HG02970 (cell line): ENCODE data around the gene SCG3.

Source experiments
- ATAC-seq: cut with Tn5 transposase; IDR thresholded peaks from one replicate; pipeline ENCODE4 v1.9.1; 2021; ENCODE audit warnings: mild to moderate bottlenecking, moderate library complexity, moderate number of reproducible peaks; ENCODE audit not compliant: unreplicated experiment, low FRiP score

Gene SCG3

DNA sequence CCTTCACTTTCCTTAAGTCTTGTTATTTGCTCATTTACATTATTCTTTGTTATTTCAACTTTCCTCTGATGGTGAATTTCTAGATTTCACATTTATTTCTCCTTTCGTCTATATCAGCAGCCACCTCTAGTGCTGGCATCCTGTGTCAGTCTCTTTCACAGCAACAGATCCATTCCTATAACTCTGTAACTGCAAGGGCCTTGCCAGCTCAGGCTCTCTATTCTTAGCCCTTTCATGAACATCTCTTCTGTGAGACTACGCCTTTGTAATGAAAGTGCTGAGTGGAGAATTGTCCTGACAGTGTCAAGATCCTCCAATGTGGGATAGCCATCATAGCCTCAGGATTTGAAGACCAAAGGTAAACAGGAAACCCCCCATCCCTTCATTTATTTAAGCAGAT, 3.9 kb upstream of the SCG3 start:
- no peak for ATAC-seq

DNA sequence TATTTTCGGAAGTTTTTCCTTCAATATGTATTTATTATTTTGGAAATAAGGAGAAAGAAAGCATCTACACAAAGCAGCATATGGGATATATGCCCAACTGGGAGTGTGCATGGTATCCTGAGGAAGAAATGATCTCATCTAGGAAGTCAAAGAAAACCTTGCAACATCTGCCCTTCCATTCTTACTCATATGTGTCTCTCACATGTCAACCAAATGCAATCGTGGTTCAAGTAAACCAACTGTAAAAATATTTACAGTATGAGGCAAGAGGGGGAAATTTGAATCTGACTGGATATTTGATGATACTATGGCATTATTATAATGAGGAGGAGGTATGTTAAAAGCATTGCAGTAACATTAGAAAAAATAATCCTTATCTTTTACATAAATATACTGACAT, 3.2 kb upstream of the SCG3 start:
- no peak for ATAC-seq

DNA sequence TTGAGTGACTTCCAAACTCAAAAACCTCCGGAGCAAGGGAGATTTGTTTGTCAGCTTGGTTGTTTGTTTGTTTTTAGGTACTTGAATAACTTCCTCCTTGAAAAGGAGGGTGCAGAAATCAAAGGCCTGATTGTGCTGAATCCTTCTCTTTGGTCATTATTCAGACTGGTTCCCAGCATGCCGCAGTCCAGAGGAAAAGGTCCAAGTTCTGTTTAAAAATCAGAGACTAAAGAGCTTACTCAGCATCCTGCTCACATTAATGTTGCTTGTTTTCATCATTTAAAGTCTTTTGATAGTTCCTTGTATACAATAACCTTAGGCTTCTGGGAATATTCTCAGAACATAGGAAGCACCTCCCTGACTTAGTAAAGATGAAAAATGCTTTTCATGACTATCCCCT, 982 bp upstream of the SCG3 start:
- no peak for ATAC-seq

DNA sequence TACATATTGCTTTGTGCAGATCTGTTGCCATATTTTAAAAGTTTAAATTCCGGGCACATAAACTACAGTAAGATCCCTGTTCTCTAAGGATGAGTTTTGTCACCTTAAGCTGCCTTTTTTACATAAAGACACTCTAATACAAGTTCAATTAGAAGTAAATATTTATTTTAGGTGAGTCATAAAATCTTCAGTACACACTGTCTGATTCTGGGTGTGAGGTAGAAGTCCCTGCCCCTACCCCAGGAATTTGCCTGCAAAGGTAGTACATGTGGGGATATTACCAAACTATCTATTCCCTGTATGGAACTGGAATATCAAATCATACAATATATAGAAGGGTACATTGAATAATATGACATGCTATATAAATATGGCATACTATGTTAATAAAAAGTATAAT, 6.3 kb downstream of the SCG3 start:
- no peak for ATAC-seq

DNA sequence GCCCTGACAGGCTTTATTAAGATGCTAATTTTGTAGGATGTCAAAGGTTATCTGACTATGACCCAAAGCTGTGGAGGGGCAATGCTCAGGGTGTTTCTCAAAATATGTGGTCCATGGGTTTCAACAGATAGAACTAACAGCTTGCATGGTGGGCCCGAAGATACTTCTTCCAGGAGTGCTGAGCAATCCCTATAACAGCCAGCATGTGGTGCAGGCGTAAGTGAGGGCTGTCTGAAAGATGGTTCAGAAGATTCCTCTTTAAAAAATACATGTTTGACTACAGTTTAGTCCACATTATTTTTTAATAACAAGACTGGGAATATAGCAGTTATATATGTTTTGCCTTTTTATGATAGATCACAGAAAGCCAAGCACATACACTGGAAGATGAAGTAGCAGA, 7.6 kb downstream of the SCG3 start:
- no peak for ATAC-seq

DNA sequence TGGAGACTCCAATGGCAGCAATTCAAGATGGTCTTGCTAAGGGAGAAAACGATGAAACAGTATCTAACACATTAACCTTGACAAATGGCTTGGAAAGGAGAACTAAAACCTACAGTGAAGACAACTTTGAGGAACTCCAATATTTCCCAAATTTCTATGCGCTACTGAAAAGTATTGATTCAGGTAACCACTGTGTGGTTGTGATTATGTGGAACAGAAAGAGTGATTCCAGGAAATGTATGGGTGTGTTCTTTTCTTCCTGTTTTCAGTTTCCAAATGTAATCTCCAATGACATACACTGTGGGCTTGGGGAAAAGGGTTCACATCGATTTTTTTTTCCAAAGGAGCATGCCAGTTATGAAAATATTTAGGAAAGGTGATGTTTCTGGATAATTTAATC, 10.9 kb downstream of the SCG3 start:
- ATAC-seq, result no peak

DNA sequence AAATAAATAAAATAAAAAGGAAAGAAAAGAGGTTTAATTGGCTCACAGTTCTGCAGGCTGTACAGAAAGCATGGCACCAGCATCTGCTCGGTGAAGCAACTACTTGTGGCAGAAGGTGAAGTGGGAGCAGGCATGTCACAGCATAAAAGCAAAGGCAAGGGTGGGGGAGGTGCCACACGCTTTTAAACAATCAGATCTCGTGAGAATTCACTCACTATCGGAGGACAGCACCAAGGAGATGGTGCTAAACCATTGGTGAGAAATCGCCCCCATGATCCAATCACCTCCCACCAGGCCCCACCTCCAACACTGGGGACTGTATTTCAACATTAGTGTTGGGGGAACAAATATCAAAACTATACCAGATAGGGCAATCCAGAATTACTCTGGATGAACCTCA, 15.3 kb downstream of the SCG3 start:
- ATAC-seq, result no peak

DNA sequence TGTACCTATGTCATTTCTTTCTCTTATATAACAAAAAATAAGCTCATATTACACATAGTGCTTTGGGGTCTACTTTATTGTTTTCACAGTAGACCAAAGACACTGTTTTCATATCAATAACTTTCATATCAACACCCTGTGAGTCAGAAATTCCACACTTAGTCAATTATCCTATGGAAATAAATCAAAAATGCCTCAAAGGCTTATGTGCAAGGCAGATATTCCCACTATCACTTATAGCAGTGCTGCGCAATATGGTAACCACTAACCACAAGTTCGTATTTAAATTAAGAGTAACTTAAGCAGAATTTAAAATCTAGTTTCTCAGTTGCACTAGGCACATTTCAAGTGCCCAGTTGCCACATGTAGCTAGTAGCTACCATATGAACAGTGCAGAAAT, 15.9 kb downstream of the SCG3 start:
- ATAC-seq, result no peak

DNA sequence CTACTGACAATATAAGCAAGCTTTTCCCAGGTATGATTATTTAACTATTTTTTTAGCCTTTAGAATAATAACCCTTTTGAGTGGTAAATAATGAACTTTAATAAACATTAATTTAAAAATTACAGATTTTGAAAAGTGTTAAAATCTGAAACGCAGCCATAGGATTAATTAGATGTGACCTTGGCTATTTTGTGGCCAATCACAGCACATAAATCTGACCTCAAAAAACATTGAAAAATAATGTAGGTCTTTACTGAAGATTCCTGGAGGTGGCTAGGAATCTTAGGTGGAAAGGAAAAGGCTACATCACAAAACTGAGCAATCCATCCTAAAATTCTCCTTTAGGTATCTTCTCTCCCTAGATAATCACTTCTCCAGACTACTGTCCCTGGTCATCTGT, 18.1 kb downstream of the SCG3 start:
- ATAC-seq, result no peak

DNA sequence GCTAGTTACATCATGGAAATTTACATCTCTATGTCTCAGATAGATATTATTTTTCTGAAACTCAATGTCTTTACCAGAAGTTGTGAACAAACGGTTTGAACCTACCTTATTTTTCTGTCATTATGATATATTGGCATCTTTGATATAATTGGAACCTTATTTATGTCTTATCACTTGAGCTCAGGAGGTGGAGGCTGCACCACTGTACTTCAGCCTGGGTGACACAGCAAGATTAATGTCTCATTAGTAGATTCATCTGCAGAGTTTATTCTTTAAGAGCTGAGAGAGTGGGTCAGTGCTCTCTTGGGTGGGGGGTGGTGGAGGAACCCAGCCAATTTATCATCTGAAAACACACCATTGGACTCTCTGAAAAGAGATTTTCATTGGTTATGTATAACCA, 21.4 kb downstream of the SCG3 start:
- no peak for ATAC-seq

DNA sequence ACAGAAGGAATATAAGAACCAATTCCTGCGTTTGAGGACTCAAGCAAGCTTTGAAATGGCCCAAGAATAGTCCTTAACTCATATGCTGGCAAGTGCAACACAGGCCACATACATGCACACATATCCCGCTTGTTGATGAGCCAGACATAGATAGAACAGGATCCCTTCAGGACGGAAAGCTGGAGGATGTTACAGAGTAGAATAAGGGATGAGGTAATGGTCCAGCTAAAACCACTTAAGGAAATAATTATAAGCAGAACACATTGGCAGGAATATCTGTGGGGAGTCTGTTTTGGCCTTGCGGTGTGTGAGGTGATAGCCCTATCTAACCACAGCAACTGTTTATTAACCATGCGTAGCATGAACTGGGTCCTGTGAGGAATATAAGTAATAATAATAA, 25.0 kb downstream of the SCG3 start:
- ATAC-seq, result no peak

DNA sequence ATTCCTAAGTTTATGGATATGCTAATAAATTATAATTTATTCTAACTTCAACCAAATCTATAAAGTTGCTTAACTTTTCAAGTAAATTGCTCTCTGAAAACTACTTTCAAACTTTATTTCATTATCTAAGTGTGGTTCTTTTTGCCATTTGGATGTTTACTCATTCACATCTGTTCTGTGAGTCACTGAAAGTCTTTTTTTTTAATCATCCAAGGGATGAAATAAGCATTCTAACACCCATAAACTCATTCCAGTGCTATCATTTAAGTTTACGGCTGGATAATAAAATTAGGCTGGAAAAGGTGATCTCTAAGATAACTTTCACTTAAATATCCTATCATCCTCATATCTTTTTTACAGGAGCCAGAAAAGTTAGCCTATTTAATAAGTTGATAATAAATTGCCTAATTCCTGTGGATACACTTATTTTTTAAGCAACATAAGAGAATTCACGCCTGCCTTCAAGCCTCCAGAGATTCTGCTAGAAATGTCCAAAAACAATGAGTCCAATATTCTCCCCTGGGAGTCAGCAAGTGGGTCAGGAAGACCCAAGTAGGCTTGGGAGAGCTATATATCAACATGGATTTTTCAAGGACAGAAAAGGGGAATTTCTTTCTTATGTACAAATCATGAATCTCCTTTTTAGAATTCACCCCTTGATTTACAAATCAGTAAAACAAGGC, 25.8 kb downstream of the SCG3 start:
- ATAC-seq, result no peak

DNA sequence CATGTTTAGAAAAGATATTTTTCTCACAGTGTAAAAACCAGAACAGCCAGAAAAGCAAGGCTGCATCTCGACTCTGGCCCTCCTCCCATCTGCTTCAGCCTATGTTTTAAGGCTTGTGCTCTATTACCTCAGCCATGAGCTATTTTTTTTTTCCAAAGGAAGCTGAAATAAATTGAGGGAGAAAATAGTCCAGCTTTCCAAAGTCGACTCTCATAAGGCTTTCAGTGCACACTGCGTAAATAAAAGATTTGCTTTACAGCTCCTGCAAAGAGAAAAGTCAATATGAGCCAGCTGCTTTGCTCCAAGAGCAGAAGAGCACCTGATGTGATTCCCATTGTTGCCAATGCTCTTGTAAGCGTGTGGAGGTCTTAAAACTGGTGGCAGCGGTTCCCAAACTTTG, 26.7 kb downstream of the SCG3 start:
- no peak for ATAC-seq

DNA sequence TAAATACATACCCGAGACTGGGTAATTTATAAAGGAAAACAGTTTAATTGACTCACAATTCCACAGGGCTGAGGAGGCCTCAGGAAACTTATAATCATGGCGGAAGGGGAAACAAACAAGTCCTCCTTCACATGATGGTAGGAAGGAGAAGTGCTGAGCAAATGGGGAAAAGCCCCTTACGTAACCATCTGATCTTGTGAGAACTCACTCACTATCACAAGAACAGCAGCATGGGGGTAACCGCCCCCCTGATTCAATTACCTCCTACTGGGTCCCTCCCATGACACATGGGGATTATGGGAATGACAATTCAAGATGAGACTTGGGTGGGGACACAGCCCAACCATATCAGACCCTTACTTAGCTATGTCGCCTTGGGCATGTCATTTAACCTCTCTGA, 27.7 kb downstream of the SCG3 start:
- ATAC-seq, result no peak

DNA sequence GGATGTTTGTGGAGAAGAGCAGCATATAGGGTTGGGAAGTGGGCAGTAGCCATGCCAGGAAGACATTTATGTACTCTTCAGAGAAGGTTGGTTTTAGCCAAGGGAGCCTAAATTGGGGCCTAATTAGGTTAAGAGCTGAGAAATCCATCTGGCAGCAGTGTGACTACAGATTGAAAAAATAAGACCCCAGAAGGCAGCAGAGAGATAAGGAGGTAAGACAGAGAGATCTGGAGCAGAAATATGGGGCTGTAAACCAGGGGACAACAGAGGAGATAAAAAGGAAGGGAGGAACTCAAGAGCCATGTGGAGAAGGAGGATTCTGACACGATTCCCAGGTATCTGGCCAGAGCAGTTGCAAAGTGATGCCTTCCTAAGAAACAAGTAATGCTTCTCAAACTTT, 32.9 kb downstream of the SCG3 start:
- no peak for ATAC-seq

DNA sequence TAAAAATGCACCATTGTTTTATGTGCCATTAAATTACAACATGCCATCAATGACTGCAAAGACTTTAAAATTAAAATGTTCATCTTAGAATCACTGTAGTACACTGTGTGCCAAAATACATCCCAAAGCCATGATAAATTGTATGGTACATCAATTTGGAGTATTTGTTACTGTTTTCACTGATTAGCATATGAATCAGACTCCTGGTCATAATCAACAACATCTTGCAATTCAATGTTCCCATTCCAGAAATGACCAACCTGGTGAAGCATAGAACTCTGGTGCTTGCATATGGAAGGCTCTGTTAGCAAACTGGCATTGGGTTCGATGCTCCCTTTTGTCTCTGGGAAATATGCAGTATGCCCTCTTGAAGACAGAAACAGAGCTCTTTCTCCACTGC, 33.6 kb downstream of the SCG3 start:
- ATAC-seq, result no peak

DNA sequence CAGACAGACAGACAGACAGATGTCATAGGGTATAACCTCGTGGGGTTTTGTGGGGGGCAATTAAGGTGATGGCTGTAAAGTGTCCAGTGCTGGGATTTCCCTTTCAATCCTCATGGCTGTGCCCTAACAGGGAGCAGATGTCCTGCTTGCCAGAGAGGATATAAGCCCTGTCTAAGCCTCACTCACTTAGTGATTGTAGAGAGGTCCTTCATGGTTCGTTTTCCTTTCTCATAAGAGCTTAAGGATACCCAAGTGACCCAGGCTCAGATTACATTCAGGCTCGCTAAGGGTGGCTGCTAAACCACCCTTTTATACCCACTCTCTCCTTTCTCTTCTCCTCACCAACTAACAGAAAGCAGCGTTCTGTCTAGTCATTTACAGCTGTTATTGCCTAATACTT, 36.9 kb downstream of the SCG3 start:
- no peak for ATAC-seq

DNA sequence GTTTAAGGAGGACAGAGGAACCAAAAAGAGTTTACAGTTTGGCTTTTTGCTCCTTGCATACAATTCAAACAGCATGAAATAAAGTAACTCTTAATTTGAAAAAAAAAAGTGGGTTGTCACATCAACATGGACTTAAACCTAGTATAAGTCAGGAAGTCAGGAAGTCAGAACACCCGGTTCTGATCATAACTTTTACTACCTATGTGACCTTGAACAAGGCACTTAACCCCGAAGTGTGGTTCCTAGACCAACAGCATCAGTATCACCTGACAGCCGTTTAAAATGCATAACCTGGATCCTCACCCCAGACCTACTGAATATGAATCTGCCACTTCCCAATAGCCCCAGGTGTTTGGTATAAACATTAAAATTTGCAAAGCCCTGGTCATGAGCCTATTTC, 37.4 kb downstream of the SCG3 start:
- ATAC-seq, result no peak

DNA sequence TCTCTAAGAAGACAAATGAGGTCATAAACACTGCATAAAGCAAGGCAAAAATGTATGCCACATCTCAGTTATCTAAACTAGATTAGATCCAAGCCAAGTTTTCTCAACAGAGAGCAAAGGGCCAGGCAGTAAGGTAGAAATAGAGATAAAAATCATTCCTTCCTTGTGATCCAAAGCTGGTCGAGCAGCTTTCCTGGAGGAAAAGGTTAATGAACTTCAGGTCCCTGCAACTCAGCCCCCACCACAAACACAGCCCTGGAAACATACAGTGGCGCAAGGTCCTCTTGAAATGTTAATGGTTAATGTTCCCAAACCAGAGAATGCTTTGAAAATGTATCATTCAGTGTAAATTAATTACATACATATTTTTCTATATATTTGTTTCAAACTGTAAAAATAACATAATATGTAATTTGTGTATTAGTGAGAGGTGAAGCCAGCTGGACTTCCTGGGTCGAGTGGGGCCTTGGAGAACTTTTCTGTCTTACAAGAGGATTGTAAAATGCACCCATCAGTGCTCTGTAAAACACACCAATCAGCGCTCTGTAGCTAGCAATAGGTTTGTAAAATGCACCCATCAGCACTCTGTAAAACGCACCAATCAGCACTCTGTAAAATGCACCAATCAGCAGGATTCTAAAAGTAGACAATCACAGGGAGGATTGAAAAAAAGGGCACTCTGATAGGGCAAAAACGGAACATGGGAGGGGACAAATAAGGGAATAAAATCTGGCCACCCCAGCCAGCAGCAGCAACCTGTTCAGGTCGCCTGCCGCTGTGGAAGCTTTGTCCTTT, 39.1 kb downstream of the SCG3 start:
- ATAC-seq, result no peak

DNA sequence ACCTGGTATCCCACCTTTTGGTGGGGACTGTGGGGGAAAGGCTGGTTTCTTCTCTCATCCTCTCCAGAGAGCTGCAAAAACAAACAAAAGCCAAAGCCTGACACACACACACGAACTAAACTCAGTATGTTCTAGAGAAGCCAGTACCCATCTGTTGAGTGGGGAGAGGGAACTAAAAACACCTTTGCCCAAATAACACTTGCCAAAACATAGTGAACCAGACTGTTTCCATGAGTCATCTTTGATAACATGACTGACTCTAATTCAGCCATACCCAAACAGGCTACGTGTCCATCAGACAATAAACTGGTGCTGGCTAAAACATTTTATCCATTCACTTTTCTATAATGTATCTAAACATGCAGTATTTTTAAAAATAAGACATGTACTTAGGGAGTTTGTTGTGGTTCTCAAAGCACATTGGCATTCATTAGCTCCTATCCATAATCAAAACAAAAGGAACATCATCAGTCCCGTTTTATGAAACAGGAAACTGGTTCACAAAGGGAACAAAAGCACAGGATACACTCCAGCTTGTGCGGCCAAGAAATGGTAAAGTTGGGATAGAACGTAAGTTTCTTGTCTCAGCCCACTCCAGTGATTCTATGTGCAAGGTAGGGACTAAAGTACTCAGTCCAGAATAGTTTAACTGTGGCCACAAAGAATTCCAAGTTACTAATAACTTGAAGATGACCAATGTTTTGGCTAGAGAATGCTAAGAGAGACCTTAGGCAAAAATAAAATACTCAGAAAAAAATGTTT, 40.1 kb downstream of the SCG3 start:
- ATAC-seq, result no peak

DNA sequence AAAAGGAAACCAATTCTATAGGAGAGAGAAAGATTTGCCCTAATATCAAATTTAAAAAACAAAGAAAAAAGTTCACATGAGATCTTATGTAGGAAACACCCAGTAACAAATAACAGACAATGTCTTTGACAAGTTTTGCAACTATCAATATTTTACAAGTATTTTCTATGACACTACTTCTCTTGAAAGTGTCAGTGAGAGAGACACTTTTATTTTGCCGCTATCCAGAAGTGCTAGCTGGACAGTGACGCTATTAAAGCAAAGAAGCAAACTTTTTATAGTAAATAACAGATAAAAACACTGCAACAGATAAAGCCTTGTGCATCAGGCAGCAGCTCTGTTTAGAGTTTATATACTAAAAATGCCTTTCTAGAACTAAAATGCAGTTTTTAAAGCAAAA, 42.9 kb downstream of the SCG3 start:
- no peak for ATAC-seq

DNA sequence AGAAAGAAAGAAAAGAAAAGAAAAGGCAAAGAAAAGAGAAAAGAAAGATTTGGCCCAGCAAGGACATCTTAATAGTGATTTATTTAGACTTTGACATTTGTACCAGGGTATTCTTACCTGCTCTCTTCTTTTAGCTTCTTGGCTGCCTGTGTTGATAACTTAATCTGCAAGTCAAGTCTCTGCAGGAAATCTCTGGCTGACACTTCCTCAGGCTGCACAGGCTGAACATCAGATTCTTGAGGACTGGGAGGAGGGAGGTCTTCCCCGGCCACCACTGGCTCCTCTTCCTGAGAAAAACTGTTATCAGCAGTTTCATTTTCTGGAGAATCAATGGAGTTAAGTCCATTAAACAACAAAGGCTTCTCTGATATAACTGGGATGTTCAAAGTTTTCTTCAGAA, 43.4 kb downstream of the SCG3 start:
- ATAC-seq, result no peak
